ENCODE measurements around the gene PPBP.

PPBP gene

DNA sequence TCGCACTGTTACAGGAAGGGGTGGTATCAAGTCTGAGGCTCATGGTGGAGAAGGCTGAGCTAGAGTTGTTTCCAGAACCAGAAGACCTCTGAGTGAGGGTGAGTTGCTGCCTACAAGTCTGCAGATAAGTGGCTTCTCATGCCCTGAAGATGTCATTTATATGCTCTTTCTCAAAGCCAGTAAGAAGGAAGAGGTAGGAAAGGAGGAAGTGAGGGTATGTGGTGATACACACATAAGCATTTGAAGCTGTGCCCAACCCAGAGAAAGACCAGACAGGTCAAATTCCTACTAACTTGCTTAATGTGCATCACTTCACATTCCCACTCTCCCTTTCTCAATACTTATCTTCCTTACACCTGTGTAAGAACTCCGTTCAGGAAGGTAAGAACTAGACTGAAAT is at the start of gene PPBP:
PPBP (minus strand) TSS at position 130 of the 400 bp plus-strand sequence; CDS start at position 43, 87 bp downstream.
- DNase-seq: no peak

GRCh38 chr4:74037076-74037955 is 49.3 kb upstream of the PPBP start:
- DNase-seq: no peak

- no peak for DNase-seq
Measured at GRCh38 chr4:74033739-74034138, 45.7 kb upstream of the PPBP start.

- DNase-seq: no peak
Measured at GRCh38 chr4:74032064-74032463, 44.1 kb upstream of the PPBP start.

GRCh38 chr4:74031576-74031975 is 43.6 kb upstream of the PPBP start:
- no peak for DNase-seq

- no peak for DNase-seq
Measured at GRCh38 chr4:74030285-74030684, 42.3 kb upstream of the PPBP start.

DNA sequence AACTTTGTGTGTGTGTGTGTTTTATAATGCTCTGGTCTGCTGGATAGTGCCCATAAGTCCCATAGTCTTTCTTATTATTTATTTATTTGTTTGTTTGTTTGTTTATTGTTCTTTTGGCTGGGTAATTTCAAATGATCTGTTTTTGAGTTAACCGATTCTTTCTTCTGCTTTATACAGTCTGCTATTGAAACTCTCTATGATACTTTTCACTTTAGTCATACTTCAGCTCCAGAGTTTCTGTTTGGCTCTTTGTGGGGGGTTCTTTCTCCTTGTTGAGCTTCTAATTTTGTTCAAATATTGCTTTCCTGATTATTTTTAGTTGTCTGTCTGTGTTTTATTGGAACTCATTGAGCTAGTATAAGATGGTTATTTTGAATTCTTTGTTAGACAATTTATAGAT is 40.5 kb upstream of the PPBP start:
- no peak for DNase-seq

GRCh38 chr4:74023709-74024108 is 35.7 kb upstream of the PPBP start:
- no peak for DNase-seq

GRCh38 chr4:74021601-74022000 is 33.6 kb upstream of the PPBP start:
- no peak for DNase-seq

DNA sequence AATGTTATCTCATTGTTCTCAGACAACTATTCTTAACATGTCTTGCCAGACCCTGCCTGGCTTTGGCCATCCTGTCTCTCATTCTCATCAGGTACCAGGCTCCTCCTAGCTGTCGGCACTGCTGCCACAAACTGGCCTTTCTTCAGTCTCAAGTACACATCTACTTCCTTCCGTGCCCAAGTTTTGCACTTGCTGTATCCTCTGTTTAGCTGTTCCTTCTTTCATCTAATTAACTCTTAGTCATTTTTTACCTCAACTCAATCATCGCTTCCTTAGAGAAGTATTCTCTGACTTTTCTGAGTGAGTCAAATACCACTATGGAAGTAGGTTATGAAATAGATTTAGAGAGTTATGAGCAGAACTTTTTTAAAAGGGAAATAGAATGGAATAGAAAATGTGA is 30.8 kb upstream of the PPBP start:
- no peak for DNase-seq

- DNase-seq: no peak
Measured at GRCh38 chr4:74018116-74018515, 30.1 kb upstream of the PPBP start.

DNA sequence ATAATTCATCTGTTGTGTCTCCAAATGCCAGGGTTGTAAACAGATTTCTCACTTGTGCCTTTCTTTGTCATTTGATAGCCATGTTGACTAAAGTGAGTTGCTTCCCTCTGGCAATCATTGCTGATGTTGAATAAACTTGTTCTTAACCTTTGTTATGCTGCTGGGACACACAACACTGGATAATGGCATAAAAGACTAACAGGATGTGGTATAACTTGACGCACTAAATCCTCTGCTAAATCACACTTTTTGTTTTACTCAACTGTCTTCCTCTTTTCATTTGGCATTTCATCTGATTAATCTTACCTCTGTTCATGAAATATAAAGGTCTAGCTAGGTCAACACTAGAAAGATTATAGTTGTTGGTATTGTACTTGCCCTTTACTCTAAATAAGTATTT is 28.1 kb upstream of the PPBP start:
- DNase-seq: no peak

DNA sequence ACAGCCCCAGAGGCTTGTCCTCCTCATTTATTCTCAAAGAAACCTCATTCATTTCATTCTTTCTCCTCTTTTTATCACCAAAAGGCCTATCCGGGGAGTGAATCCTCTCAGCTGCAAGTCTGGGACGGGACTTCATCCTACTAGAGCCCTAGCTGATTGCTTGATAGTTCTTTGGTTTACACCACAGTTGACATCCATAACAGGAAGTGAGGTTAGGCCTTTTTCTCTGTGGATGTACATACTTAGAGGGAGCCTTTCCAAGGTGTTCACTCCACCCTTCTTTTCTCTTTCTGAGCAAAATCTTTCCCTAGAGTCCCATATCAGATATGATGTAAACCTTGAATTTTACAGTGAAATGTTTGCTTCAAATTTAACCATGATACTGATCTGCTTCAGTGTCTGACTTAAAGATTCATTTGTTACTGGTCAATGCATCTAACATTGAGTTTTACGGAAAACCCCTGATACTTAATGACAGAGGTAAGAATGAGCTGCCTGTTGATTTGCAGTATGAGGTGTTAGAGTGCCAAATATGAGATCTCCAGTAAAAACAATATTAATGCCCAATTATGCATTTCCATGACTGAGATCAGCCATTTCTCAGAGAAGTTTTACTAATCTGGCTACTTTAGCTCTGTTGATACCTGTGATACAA is 27.3 kb upstream of the PPBP start:
- no peak for DNase-seq

DNA sequence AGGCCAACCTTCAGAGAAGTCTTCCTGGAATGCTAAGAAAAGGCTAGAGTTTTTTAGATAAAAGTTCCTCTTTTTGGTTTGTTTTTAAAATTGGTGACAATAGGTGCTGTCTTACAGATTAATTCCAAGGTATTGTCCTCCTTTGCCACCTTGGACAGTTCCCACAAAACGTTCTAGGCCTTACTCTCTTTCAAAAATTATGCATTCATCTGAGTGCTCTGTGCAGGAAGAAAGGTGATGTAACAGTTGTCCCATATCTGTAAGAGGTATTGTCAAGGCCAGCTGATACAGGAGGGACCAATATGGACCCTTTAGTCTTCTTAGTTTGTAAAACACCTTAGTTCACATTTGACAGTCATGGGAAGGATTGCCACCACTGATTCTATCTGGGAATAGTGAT is 26.3 kb upstream of the PPBP start:
- no peak for DNase-seq

- DNase-seq: no peak
Measured at GRCh38 chr4:74013264-74013663, 25.3 kb upstream of the PPBP start.

DNA sequence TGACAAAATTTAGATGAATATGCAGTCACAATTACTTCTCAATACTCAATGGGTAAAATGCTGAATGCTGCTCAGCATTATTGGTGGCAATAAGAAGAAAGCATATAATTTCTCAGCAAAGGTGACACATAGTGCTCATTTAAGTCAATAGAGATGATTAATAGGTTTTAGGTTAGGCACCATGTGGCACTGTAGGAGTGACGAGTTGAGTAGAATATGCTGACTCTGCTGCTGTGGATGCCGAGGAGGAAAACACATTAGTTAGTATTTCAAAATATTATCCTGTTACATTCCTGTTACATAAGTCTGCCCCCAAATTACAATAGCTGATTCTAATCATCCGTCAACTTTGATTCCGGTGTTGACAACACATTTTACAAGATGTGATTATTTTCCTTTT is 24.1 kb upstream of the PPBP start:
- no peak for DNase-seq

DNA sequence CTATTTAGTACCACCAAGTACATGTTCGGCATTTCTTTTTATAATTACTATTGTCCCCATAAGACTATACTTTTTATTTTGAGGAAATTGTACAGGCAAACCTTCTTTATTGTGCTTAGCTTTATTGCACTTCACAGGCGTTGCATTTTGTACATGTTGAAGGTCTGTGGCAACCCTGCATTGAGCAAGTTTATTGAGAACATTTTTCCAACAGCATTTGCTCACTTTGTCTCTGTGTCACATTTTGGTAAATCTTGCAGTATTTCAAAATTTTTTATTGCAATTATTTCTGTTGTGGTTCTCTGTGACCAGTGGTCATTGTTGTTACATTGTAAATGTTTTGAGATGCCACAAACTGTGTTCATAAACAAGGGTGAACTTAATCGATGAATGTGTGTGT is 21.3 kb upstream of the PPBP start:
- DNase-seq: no peak

DNA sequence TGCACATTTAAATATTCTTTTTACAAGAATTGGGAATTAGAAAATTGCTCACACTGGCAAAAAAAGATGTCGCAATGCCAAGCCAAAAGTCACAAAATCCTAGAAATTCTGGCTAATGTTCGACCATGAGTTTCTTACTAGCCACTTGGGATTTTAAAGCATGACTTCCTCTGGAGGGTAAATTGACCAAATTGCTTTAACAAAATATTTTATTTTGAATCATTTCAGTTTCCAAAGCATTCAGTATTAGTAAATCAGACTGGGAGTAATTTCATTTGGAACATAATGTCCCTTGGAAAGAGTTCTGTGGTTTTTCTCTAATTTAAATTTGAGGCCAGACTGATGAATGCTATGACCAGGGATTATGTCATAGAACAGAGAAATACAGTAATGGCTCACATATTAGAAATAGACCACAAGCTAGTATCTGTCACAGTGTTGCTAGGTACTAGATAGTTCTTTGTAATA is 18.1 kb upstream of the PPBP start:
- DNase-seq: no peak

DNA sequence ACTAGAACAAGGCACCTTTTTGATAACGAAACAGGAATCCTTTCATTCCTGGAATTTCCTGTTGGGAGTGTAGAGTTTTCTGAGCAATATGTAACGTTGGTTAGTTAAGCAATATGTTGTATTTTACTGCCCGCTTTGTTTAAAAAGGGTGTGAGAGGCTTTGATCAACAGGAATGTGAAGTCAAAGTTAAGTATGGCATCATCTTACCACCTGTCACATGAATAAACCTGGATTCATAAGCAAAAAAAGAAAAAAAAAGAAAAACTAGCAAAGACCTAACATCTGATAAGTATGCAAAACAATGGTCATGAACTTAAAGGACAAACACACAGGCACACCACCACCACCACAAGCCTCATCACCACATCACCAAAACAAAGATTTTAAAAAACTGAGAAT is 17.5 kb upstream of the PPBP start:
- DNase-seq: no peak

- no peak for DNase-seq
Measured at GRCh38 chr4:74004668-74005067, 16.7 kb upstream of the PPBP start.

- no peak for DNase-seq
Measured at GRCh38 chr4:74000301-74000700, 12.3 kb upstream of the PPBP start.

- DNase-seq: no peak
Measured at GRCh38 chr4:73998040-73999011, 10.3 kb upstream of the PPBP start, which contains the start of gene CXCL5. Gene CXCL5, minus strand, starts transcription at chr4:73998677. Its CDS starts 96 bp downstream, at chr4:73998581.

DNA sequence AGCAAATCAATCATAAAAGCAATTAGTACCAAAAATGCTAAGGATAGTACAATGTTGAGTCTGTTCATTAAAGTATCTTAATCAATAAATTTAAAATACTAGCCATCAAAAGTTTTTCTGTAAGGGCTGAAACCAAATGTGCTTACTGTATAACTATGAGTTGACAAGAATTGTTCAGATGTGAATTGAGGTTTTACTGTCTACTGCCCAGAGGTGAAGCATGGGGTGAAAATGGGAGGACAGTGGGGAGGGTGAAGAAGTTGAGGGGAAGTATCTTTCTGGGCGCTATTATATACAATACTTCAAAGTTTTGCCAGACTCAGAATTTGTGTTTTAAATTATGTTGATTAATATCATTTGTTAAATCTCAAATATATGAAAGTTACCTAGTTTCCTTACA is 4.1 kb upstream of the PPBP start:
- no peak for DNase-seq

All from NCI-H524 treated with DMSO at 0.1 percent for 48 hours (cell line).